ENCODE data around the gene ZNF521.
"Not testable (repeated sequence)": the region's sequence is repeated elsewhere in the genome, so short reads cannot be mapped to it uniquely, and the experiment has no call there.

ZNF521 gene

GRCh38 chr18:25067275-25068025, 284.5 kb downstream of the ZNF521 start:
- DNase-seq = no peak

- DNase-seq = no peak
These were observed 285.4 kb downstream of the ZNF521 start for GRCh38 chr18:25066516-25066915.

- no peak for DNase-seq
These were observed 289.2 kb downstream of the ZNF521 start for GRCh38 chr18:25062720-25063119.

- no peak for DNase-seq
These were observed 290.6 kb downstream of the ZNF521 start for GRCh38 chr18:25061395-25061794.

- DNase-seq = no peak
These were observed 293.4 kb downstream of the ZNF521 start for GRCh38 chr18:25058521-25058920.

GRCh38 chr18:25057491-25058050, 294.4 kb downstream of the ZNF521 start:
- no peak for DNase-seq

- DNase-seq = no peak
These were observed 295.5 kb downstream of the ZNF521 start for GRCh38 chr18:25056429-25056828.

- DNase-seq = no peak
These were observed 296.9 kb downstream of the ZNF521 start for GRCh38 chr18:25055076-25055475.

GRCh38 chr18:25053466-25053865, 298.5 kb downstream of the ZNF521 start:
- no peak for DNase-seq

GRCh38 chr18:25052511-25052921, 299.4 kb downstream of the ZNF521 start:
- DNase-seq = no peak

- DNase-seq = no peak
These were observed 301.4 kb downstream of the ZNF521 start for GRCh38 chr18:25050605-25051004.

GRCh38 chr18:25047983-25048382, 304.0 kb downstream of the ZNF521 start:
- no peak for DNase-seq

- no peak for DNase-seq
These were observed 304.5 kb downstream of the ZNF521 start for GRCh38 chr18:25047421-25047820.

- no peak for DNase-seq
These were observed 307.3 kb downstream of the ZNF521 start for GRCh38 chr18:25044694-25045093.

GRCh38 chr18:25043104-25043503, 308.9 kb downstream of the ZNF521 start:
- no peak for DNase-seq

GRCh38 chr18:25042641-25043051, 309.3 kb downstream of the ZNF521 start:
- DNase-seq = no peak

GRCh38 chr18:25039781-25040180, 312.2 kb downstream of the ZNF521 start:
- no peak for DNase-seq

- DNase-seq = no peak
These were observed 313.7 kb downstream of the ZNF521 start for GRCh38 chr18:25038261-25038660.

GRCh38 chr18:25033747-25034471, 318.1 kb downstream of the ZNF521 start:
- DNase-seq = no peak

- not testable (repeated sequence) for DNase-seq
These were observed 318.8 kb downstream of the ZNF521 start for GRCh38 chr18:25033175-25033574.

GRCh38 chr18:25029802-25030201, 322.2 kb downstream of the ZNF521 start:
- DNase-seq = no peak

GRCh38 chr18:25019931-25020330, 332.0 kb downstream of the ZNF521 start:
- DNase-seq = no peak

GRCh38 chr18:25019086-25019860, 332.7 kb downstream of the ZNF521 start:
- DNase-seq = no peak
